DOHH2 (cell line): ENCODE measurements around the gene TMEM250.

Experiments used
- H3F3A ChIP-seq: fragments of 200-600 bp; sonication (generic), shearing (Covaris generic); 2 replicates; pipeline ENCODE4 v1.6.0; 2016; ENCODE audit warnings: antibody characterized with exemption, mild to moderate bottlenecking; ENCODE audit not compliant: control insufficient read depth, insufficient read depth
- H3K27ac ChIP-seq: fragments of 200-600 bp; sonication (generic); 2 replicates; pipeline ENCODE4 v1.5.1; 2014; ENCODE audit warnings: low read depth, mild to moderate bottlenecking, low read length, moderate library complexity
- H3K27me3 ChIP-seq: fragments of 200-600 bp; sonication (generic); 2 replicates; pipeline ENCODE4 v1.6.1; 2014; ENCODE audit warnings: mild to moderate bottlenecking, low read length, mixed read lengths; ENCODE audit not compliant: control insufficient read depth
- H3K36me3 ChIP-seq: fragments of 200-600 bp; sonication (generic); 2 replicates; pipeline ENCODE4 v1.6.1; 2014; ENCODE audit warnings: mild to moderate bottlenecking, low read length, moderate library complexity, mixed read lengths; ENCODE audit not compliant: control insufficient read depth
- H3K4me1 ChIP-seq: fragments of 200-600 bp; sonication (generic); 2 replicates; pipeline ENCODE4 v1.6.1; 2014; ENCODE audit warnings: mild to moderate bottlenecking, low read length, mixed read lengths; ENCODE audit not compliant: control insufficient read depth
- H3K4me2 ChIP-seq: fragments of 200-600 bp; sonication (generic); 2 replicates; pipeline ENCODE4 v1.6.0; 2014; ENCODE audit warnings: mild to moderate bottlenecking, low read length, moderate library complexity
- H3K4me3 ChIP-seq: fragments of 200-600 bp; sonication (generic); 2 replicates; pipeline ENCODE4 v1.5.1; 2014; ENCODE audit warnings: mild to moderate bottlenecking, low read length, mixed read lengths
- H3K79me2 ChIP-seq: fragments of 200-600 bp; sonication (generic); 2 replicates; pipeline ENCODE4 v1.6.1; 2014; ENCODE audit warnings: mild to moderate bottlenecking, low read length, mixed read lengths; ENCODE audit not compliant: control insufficient read depth
- H3K9me2 ChIP-seq: fragments of 200-600 bp; sonication (generic); replicated peaks from 2 replicates; pipeline ENCODE4 v1.6.1; 2014; ENCODE audit warnings: mild to moderate bottlenecking, low read length, mixed read lengths; ENCODE audit not compliant: control insufficient read depth
- H3K9me3 ChIP-seq: fragments of 200-600 bp; sonication (generic); 2 replicates; pipeline ENCODE4 v1.6.1; 2014; ENCODE audit warnings: antibody characterized with exemption, low read length, mixed read lengths; ENCODE audit not compliant: control insufficient read depth, insufficient read depth
- H4K20me1 ChIP-seq: fragments of 200-600 bp; sonication (generic); 2 replicates; pipeline ENCODE4 v1.6.0; 2014; ENCODE audit warnings: low read depth, mild to moderate bottlenecking, antibody characterized with exemption, low read length, moderate library complexity; ENCODE audit not compliant: control insufficient read depth, insufficient read depth
- CTCF ChIP-seq: fragments of 200-600 bp; sonication (generic); IDR thresholded peaks from one replicate; pipeline ENCODE4 v1.5.1; 2014; ENCODE audit warnings: antibody characterized with exemption, mild to moderate bottlenecking, low read depth, low read length; ENCODE audit not compliant: poor library complexity, severe bottlenecking
- EZH2phosphoT487 ChIP-seq: fragments of 200-600 bp; sonication (generic); IDR thresholded peaks from 2 replicates; pipeline ENCODE4 v1.6.1; 2017; ENCODE audit warnings: borderline replicate concordance, mild to moderate bottlenecking, antibody characterized with exemption, low read length, moderate library complexity, mixed read lengths

Gene TMEM250

GRCh38 chr9:136093995-136094881 lies 24.4 kb downstream of the TMEM250 start:
- no peaks in the 10 kb centered on the region for H3K9me2 ChIP-seq
- H4K20me1 ChIP-seq = no peaks in the 10 kb centered on the region
- no peak overlapping the region for H3K4me2 ChIP-seq
- H3K9me3 ChIP-seq = no peaks in the 10 kb centered on the region
- H3K36me3 ChIP-seq = no peaks in the 10 kb centered on the region
- H3K4me1 ChIP-seq = peaks cover 2% of the 10 kb centered on the region
- H3K79me2 ChIP-seq = no peaks in the 10 kb centered on the region
- H3F3A ChIP-seq = peaks cover 4% of the 10 kb centered on the region
- no peak overlapping the region for H3K27ac ChIP-seq
- no peak for TF ChIP-seq CTCF
- no peak for TF ChIP-seq EZH2phosphoT487
- H3K4me3 ChIP-seq = no peak overlapping the region
- peaks cover 7% of the 10 kb centered on the region for H3K27me3 ChIP-seq

GRCh38 chr9:136093346-136093986 lies 25.2 kb downstream of the TMEM250 start:
- Histone ChIP-seq H3K9me3 (no peaks in the 10 kb centered on the region), H4K20me1 (no peaks in the 10 kb centered on the region), H3K4me2 (no peak overlapping the region), H3K36me3 (no peaks in the 10 kb centered on the region), H3K79me2 (no peaks in the 10 kb centered on the region), H3K4me3 (no peak overlapping the region), H3K9me2 (no peaks in the 10 kb centered on the region), H3K27ac (no peak overlapping the region), H3K27me3 (peaks cover 4% of the 10 kb centered on the region), H3K4me1 (peaks cover 10% of the 10 kb centered on the region), H3F3A (peaks cover 4% of the 10 kb centered on the region)
- TF ChIP-seq CTCF = no peak
- no peak for TF ChIP-seq EZH2phosphoT487

GRCh38 chr9:136092741-136093140 lies 25.9 kb downstream of the TMEM250 start:
- peaks cover 5% of the 10 kb centered on the region; the same call in 1 of the 2 replicates for H3K27me3 ChIP-seq
- no peak for TF ChIP-seq CTCF
- TF ChIP-seq EZH2phosphoT487 = no peak
- H3K4me1 ChIP-seq = peaks cover 11% of the 10 kb centered on the region
- no peak overlapping the region for H3K4me3 ChIP-seq
- H3K9me3 ChIP-seq = no peaks in the 10 kb centered on the region
- H3K9me2 ChIP-seq = no peaks in the 10 kb centered on the region
- H3K79me2 ChIP-seq = no peaks in the 10 kb centered on the region
- peaks cover 4% of the 10 kb centered on the region for H3F3A ChIP-seq
- H3K4me2 ChIP-seq = no peak overlapping the region
- no peak overlapping the region for H3K27ac ChIP-seq
- no peaks in the 10 kb centered on the region for H4K20me1 ChIP-seq
- H3K36me3 ChIP-seq = no peaks in the 10 kb centered on the region
